NCI-H187 (cell line): ENCODE data around the gene PAQR8.

Experiments
- DNase-seq, 2 experiments: peaks; one replicate each; lab custom pipeline; 2025; lab: John Stamatoyannopoulos, UW

Gene PAQR8

GRCh38 chr6:52351879-52352238, 10.1 kb upstream of the PAQR8 start:
- DNase-seq, result no peak

- no peak for DNase-seq
These were observed 9.5 kb upstream of the PAQR8 start for GRCh38 chr6:52352239-52353018.

GRCh38 chr6:52356017-52356416, 5.9 kb upstream of the PAQR8 start:
- no peak for DNase-seq

GRCh38 chr6:52359403-52359802, 2.5 kb upstream of the PAQR8 start:
- DNase-seq, result no peak

- DNase-seq, result no peak
These were observed 1.9 kb upstream of the PAQR8 start for GRCh38 chr6:52360028-52360427.

- DNase-seq, result no peak
These were observed 1.1 kb upstream of the PAQR8 start for GRCh38 chr6:52360601-52361413.

GRCh38 chr6:52361414-52361944, 472 bp upstream of the PAQR8 start:
- no peak for DNase-seq

- no peak for DNase-seq
These were observed 684 bp downstream of the PAQR8 start for GRCh38 chr6:52362443-52363227.

- no peak for DNase-seq
These were observed 1.4 kb downstream of the PAQR8 start for GRCh38 chr6:52363228-52363867.

GRCh38 chr6:52364480-52365166, 2.7 kb downstream of the PAQR8 start:
- no peak for DNase-seq

GRCh38 chr6:52365317-52365716, 3.4 kb downstream of the PAQR8 start:
- DNase-seq, result no peak

GRCh38 chr6:52365866-52366540, 4.1 kb downstream of the PAQR8 start:
- DNase-seq, result no peak

- no peak for DNase-seq
These were observed 6.1 kb downstream of the PAQR8 start for GRCh38 chr6:52368002-52368401.

GRCh38 chr6:52369234-52369633, 7.3 kb downstream of the PAQR8 start:
- no peak for DNase-seq

GRCh38 chr6:52371656-52372191, 9.8 kb downstream of the PAQR8 start:
- DNase-seq, result no peak

- no peak for DNase-seq
These were observed 11.3 kb downstream of the PAQR8 start for GRCh38 chr6:52373151-52373690.

GRCh38 chr6:52374247-52374646, 12.3 kb downstream of the PAQR8 start:
- DNase-seq, result no peak

- DNase-seq, result no peak
These were observed 14.0 kb downstream of the PAQR8 start for GRCh38 chr6:52375780-52376556.

- no peak for DNase-seq
These were observed 14.8 kb downstream of the PAQR8 start for GRCh38 chr6:52376763-52377162.
